HL-60 (cell line): ENCODE measurements around the gene PSMD1.

Source experiments
- DNase-seq, 2 experiments: peaks; one replicate each; pipeline ENCODE4 v3.0.0-alpha.2; 2010 to 2020; ENCODE audit warnings: low read depth in 1 of 2, low spot score in 1 of 2
- H3K27ac ChIP-seq: fragments of 250-450 bp; sonication (Bioruptor Pico); replicated peaks from 2 replicates; pipeline ENCODE4 v1.5.1; 2020; ENCODE audit warnings: mild to moderate bottlenecking, moderate library complexity
- H3K27me3 ChIP-seq: fragments of 250-450 bp; sonication (Bioruptor Pico); 2 replicates; pipeline ENCODE4 v1.5.1; 2021; ENCODE audit warnings: mild to moderate bottlenecking, moderate library complexity; ENCODE audit not compliant: insufficient read depth, poor library complexity, severe bottlenecking
- H3K4me3 ChIP-seq: replicated peaks from 2 replicates; pipeline ENCODE4 v1.5.1; 2011; ENCODE audit warnings: mild to moderate bottlenecking, control low read depth, low read length; ENCODE audit not compliant: insufficient read depth
- GABPA ChIP-seq: IDR thresholded peaks from 2 replicates; pipeline ENCODE4 v1.6.1; 2012; ENCODE audit warnings: low read depth
- POLR2AphosphoS5 ChIP-seq: IDR thresholded peaks from 2 replicates; pipeline ENCODE4 v1.6.1; 2012; ENCODE audit warnings: low read depth
- SPI1 ChIP-seq: IDR thresholded peaks from 2 replicates; pipeline ENCODE4 v1.6.1; 2012; ENCODE audit warnings: low read depth, mild to moderate bottlenecking, borderline replicate concordance
- TF ChIP-seq, protein P1 (sequence below): IDR thresholded peaks from 2 replicates; pipeline ENCODE4 v1.6.1; 2012; ENCODE audit warnings: low read depth; ENCODE audit not compliant: insufficient replicate concordance
- TF ChIP-seq, protein P2 (sequence below): IDR thresholded peaks from one replicate; pipeline ENCODE4 v1.5.1; 2011; ENCODE audit warnings: low read length, control low read depth, inconsistent platforms; ENCODE audit not compliant: insufficient read depth

PSMD1 gene

DNA sequence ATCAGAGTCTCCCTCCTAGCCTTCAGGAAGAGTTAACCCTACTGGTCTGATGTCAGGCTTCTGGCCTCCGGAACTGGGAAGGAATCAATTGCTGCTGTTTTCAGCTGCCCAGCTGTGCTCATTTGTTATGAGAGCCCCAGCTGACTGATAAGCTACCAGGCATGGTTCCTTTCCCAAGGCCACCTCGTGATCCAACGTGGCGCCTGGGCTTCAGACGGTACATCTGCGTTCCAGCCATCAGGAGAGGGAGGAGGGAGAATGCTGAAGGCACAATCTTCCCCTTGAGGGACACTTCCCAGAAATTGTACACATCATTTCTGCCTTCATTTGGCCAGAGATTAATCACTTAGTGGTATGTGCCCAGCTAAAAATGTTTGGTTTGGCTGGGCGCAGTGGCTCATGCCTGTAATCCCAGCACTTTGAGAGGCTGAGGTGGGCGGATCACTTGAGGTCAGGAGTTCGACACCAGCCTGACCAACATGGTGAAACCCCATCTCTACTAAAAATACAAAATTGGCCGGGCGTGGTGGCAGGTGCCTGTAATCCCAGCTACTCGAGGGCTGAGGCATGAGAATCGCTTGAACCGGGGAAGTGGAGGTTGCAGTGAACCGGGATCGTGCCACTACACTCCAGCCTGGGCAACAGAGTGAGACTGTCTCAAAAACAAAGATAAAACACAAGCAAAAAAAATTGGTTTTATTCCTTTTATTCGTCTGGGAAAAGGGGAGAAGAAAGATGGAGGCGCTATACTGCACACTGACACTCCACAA lies 131.3 kb downstream of the PSMD1 start:
- Histone ChIP-seq H3K4me3 (no peak overlapping the region), H3K27ac (no peak overlapping the region), H3K27me3 (no peaks in the 10 kb centered on the region)
- no peak for TF ChIP-seq GABPA
- TF ChIP-seq, protein P1, sequence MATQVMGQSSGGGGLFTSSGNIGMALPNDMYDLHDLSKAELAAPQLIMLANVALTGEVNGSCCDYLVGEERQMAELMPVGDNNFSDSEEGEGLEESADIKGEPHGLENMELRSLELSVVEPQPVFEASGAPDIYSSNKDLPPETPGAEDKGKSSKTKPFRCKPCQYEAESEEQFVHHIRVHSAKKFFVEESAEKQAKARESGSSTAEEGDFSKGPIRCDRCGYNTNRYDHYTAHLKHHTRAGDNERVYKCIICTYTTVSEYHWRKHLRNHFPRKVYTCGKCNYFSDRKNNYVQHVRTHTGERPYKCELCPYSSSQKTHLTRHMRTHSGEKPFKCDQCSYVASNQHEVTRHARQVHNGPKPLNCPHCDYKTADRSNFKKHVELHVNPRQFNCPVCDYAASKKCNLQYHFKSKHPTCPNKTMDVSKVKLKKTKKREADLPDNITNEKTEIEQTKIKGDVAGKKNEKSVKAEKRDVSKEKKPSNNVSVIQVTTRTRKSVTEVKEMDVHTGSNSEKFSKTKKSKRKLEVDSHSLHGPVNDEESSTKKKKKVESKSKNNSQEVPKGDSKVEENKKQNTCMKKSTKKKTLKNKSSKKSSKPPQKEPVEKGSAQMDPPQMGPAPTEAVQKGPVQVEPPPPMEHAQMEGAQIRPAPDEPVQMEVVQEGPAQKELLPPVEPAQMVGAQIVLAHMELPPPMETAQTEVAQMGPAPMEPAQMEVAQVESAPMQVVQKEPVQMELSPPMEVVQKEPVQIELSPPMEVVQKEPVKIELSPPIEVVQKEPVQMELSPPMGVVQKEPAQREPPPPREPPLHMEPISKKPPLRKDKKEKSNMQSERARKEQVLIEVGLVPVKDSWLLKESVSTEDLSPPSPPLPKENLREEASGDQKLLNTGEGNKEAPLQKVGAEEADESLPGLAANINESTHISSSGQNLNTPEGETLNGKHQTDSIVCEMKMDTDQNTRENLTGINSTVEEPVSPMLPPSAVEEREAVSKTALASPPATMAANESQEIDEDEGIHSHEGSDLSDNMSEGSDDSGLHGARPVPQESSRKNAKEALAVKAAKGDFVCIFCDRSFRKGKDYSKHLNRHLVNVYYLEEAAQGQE, result no peak
- no peak for TF ChIP-seq SPI1
- TF ChIP-seq, protein P2, sequence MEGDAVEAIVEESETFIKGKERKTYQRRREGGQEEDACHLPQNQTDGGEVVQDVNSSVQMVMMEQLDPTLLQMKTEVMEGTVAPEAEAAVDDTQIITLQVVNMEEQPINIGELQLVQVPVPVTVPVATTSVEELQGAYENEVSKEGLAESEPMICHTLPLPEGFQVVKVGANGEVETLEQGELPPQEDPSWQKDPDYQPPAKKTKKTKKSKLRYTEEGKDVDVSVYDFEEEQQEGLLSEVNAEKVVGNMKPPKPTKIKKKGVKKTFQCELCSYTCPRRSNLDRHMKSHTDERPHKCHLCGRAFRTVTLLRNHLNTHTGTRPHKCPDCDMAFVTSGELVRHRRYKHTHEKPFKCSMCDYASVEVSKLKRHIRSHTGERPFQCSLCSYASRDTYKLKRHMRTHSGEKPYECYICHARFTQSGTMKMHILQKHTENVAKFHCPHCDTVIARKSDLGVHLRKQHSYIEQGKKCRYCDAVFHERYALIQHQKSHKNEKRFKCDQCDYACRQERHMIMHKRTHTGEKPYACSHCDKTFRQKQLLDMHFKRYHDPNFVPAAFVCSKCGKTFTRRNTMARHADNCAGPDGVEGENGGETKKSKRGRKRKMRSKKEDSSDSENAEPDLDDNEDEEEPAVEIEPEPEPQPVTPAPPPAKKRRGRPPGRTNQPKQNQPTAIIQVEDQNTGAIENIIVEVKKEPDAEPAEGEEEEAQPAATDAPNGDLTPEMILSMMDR, result no peak
- no peak for TF ChIP-seq POLR2AphosphoS5
- no peak for DNase-seq

GRCh38 chr2:231188506-231189170 lies 132.0 kb downstream of the PSMD1 start:
- no peak overlapping the region for H3K27ac ChIP-seq
- H3K4me3 ChIP-seq, result no peak overlapping the region
- no peak for DNase-seq
- no peaks in the 10 kb centered on the region for H3K27me3 ChIP-seq
- TF ChIP-seq SPI1, result no peak
- no peak for TF ChIP-seq POLR2AphosphoS5
- TF ChIP-seq, protein P1, result no peak
- TF ChIP-seq, protein P2, result no peak
- TF ChIP-seq GABPA, result no peak

DNA sequence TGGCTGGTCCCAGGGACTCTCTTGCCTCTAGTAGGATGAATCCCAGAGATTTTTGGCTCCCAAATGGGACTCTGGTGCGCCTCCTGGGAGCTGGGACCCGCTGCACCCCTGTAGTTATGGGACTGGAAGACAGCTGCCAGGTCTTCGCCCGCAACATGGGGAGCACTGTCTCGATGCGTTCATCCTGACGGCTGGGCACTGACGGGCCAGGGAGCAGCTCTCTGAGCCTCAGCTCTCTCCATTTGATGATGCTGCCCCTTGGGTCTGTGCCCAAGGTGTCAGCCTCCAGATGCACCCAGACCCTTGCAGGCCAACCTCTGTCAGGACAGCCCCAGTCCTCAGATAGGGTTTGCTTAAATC lies 132.5 kb downstream of the PSMD1 start:
- Histone ChIP-seq H3K4me3 (no peak overlapping the region), H3K27me3 (no peaks in the 10 kb centered on the region), H3K27ac (no peak overlapping the region)
- no peak for DNase-seq
- TF ChIP-seq, protein P2, result no peak
- TF ChIP-seq POLR2AphosphoS5, result no peak
- no peak for TF ChIP-seq GABPA
- no peak for TF ChIP-seq SPI1
- TF ChIP-seq, protein P1, result no peak
